ENCODE results near the gene ZMAT5.

The ZMAT5 gene
- 17.8 to 17.9 reads per million in 2 experiments for total RNA-seq

GRCh38 chr22:29766632-29767170 lies at the start of gene ZMAT5:
Gene ZMAT5 (minus strand): TSS chr22:29767007. CDS start chr22:29748544, 18,463 bp downstream.
- peak; percentile 87 for DNase-seq (ENCODE audit: low read depth)

- DNase-seq (ENCODE audit: low read depth) = no peak
These were observed 49.7 kb upstream of the ZMAT5 start for GRCh38 chr22:29816539-29816938.

- DNase-seq (ENCODE audit: low read depth) = no peak
These were observed 49.3 kb upstream of the ZMAT5 start for GRCh38 chr22:29816128-29816527.

GRCh38 chr22:29815580-29815979 lies 48.8 kb upstream of the ZMAT5 start:
- DNase-seq (ENCODE audit: low read depth) = no peak

GRCh38 chr22:29814003-29814402 lies 47.2 kb upstream of the ZMAT5 start:
- DNase-seq (ENCODE audit: low read depth) = no peak

GRCh38 chr22:29813563-29813962 lies 46.8 kb upstream of the ZMAT5 start:
- no peak for DNase-seq (ENCODE audit: low read depth)

GRCh38 chr22:29813126-29813525 lies 46.3 kb upstream of the ZMAT5 start:
- no peak for DNase-seq (ENCODE audit: low read depth)

- DNase-seq (ENCODE audit: low read depth) = no peak
These were observed 44.6 kb upstream of the ZMAT5 start for GRCh38 chr22:29811377-29811776.

GRCh38 chr22:29810216-29810615 lies 43.4 kb upstream of the ZMAT5 start:
- DNase-seq (ENCODE audit: low read depth) = no peak

- DNase-seq (ENCODE audit: low read depth) = no peak
These were observed 39.4 kb upstream of the ZMAT5 start for GRCh38 chr22:29806196-29806595.

GRCh38 chr22:29804985-29805384 lies 38.2 kb upstream of the ZMAT5 start:
- DNase-seq (ENCODE audit: low read depth) = no peak

- no peak for DNase-seq (ENCODE audit: low read depth)
These were observed 36.4 kb upstream of the ZMAT5 start for GRCh38 chr22:29803190-29803589.

- DNase-seq (ENCODE audit: low read depth) = no peak
These were observed 35.0 kb upstream of the ZMAT5 start for GRCh38 chr22:29801796-29802195.

- no peak for DNase-seq (ENCODE audit: low read depth)
These were observed 34.3 kb upstream of the ZMAT5 start for GRCh38 chr22:29801153-29801552.

- DNase-seq (ENCODE audit: low read depth) = no peak
These were observed 32.4 kb upstream of the ZMAT5 start for GRCh38 chr22:29799217-29799680.

GRCh38 chr22:29798801-29799200 lies 32.0 kb upstream of the ZMAT5 start:
- DNase-seq (ENCODE audit: low read depth) = no peak

GRCh38 chr22:29798318-29798717 lies 31.5 kb upstream of the ZMAT5 start:
- DNase-seq (ENCODE audit: low read depth) = no peak

- DNase-seq (ENCODE audit: low read depth) = no peak
These were observed 30.5 kb upstream of the ZMAT5 start for GRCh38 chr22:29797351-29797750.

- DNase-seq (ENCODE audit: low read depth) = no peak
These were observed 28.9 kb upstream of the ZMAT5 start for GRCh38 chr22:29795663-29796062.

GRCh38 chr22:29793396-29793795 lies 26.6 kb upstream of the ZMAT5 start:
- DNase-seq (ENCODE audit: low read depth) = no peak

GRCh38 chr22:29790061-29790460 lies 23.3 kb upstream of the ZMAT5 start:
- DNase-seq (ENCODE audit: low read depth) = no peak

- DNase-seq (ENCODE audit: low read depth) = no peak
These were observed 21.8 kb upstream of the ZMAT5 start for GRCh38 chr22:29788339-29789279.

- DNase-seq (ENCODE audit: low read depth) = no peak
These were observed 20.7 kb upstream of the ZMAT5 start for GRCh38 chr22:29787371-29787980.
